H1 (cell line): ENCODE measurements around the gene TPSAB1. TPM values are rescaled to one million over a fixed set of nuclear protein-coding genes. Genes with fewer than 3 reads are reported as not detected.

Experiments
- CHD2 ChIP-seq: IDR thresholded peaks from 2 replicates; pipeline ENCODE4 v1.6.1; 2012; ENCODE audit warnings: low read length, improper control_type of control experiment
- SIRT6 ChIP-seq: IDR thresholded peaks from one replicate; pipeline ENCODE4 v1.7.1; 2012; ENCODE audit warnings: low read length, inconsistent platforms
- polyA plus RNA-seq, 7 experiments: library from polyadenylated mRNA; depleted of rRNA in 3 of 7; stranded (reverse) in 5 of 7; unstranded in 2 of 7; fragments of >200 nt in 5 of 7; fragments of 200-250 nt in 2 of 7; gene quantifications; 1 replicate in 5 of 7; 2 replicates in 1 of 7; 4 replicates in 1 of 7; pipeline versions ENCODE4 v1.2.1 to v1.2.3, GENCODE V29; 2011 to 2013; ENCODE audit warnings: missing spikeins in 2 of 7, mixed read lengths in 2 of 7
- total RNA-seq: library from RNA; stranded (reverse); fragmentation: NEBNext Ultra II Directional; extraction: Animal tissue kit (Norgen Biotek cat#: 25700); gene quantifications from 2 replicates; pipeline ENCODE4 v1.2.1, GENCODE V29; 2021

The TPSAB1 gene
- total and polyA plus RNA-seq, 2 of the 8 experiments (the other 6 are each of a cell fraction or from before 2014, with no cell fraction given): 0.09 TPM; not detected in 1

DNA sequence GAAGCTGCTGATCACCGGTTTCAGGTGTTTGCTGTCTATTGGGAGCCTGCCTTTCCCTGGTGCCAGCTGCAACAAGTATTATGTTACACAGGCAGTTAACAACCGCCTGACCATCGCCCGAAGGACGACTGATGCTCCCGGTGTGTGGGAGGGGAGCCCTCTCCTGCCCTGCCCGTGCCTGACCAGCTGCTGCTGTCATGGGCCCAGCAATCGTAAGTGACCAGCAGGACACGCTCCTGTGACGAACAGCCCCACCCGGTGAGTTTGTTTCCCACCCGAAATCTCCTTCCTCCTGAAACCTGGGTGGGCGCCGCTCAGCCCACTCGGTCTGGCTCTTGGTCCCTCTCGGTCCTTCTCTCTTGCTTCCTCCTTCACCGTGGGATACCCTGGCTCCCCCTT lies 51.1 kb downstream of the TPSAB1 start (continued):
- TF ChIP-seq CHD2 (no peak), SIRT6 (no peak)

Other genes starting within 250 kb of the TPSAB1 start
- gene SSTR5, start 168.0 kb upstream of the TPSAB1 start, total RNA-seq: 0.31 and 0.56 TPM in 2 replicates
- gene SSTR5, start 168.0 kb upstream of the TPSAB1 start, polyA plus RNA-seq (2011; rRNA removed): 0.60 and 0.61 TPM in 2 replicates
- not detected in 2 replicates for gene C1QTNF8, start 144.5 kb upstream of the TPSAB1 start, total RNA-seq
- not detected in 2 replicates for gene C1QTNF8, start 144.5 kb upstream of the TPSAB1 start, polyA plus RNA-seq (2011; rRNA removed)
- 27.2 and 28.7 TPM in 2 replicates for gene CACNA1H, start 87.6 kb upstream of the TPSAB1 start, total RNA-seq
- 14.0 and 27.4 TPM in 2 replicates for gene CACNA1H, start 87.6 kb upstream of the TPSAB1 start, polyA plus RNA-seq (2011; rRNA removed)
- not detected in 2 replicates for gene TPSG1, start 15.4 kb upstream of the TPSAB1 start, total RNA-seq
- not detected in 2 replicates for gene TPSG1, start 15.4 kb upstream of the TPSAB1 start, polyA plus RNA-seq (2011; rRNA removed)
- not detected in 2 replicates for gene TPSB2, start 10.5 kb upstream of the TPSAB1 start, total RNA-seq
- 0.08 TPM in 1 of 2 replicates, not detected in the other for gene TPSB2, start 10.5 kb upstream of the TPSAB1 start, polyA plus RNA-seq (2011; rRNA removed)
- gene TPSD1, start 15.4 kb downstream of the TPSAB1 start, total RNA-seq: not detected in 2 replicates
- 0.26 and 0.61 TPM in 2 replicates for gene TPSD1, start 15.4 kb downstream of the TPSAB1 start, polyA plus RNA-seq (2011; rRNA removed)
- gene UBE2I, start 68.9 kb downstream of the TPSAB1 start, total RNA-seq: 268 and 272 TPM in 2 replicates
- gene UBE2I, start 68.9 kb downstream of the TPSAB1 start, polyA plus RNA-seq (2011; rRNA removed): 148 and 162 TPM in 2 replicates
- 6.8 and 7.9 TPM in 2 replicates for gene BAIAP3, start 92.9 kb downstream of the TPSAB1 start, total RNA-seq
- 2.9 and 6.3 TPM in 2 replicates for gene BAIAP3, start 92.9 kb downstream of the TPSAB1 start, polyA plus RNA-seq (2011; rRNA removed)
- 45.9 and 52.3 TPM in 2 replicates for gene TSR3, start 111.2 kb downstream of the TPSAB1 start, total RNA-seq
- 43.1 and 66.0 TPM in 2 replicates for gene TSR3, start 111.2 kb downstream of the TPSAB1 start, polyA plus RNA-seq (2011; rRNA removed)
- gene GNPTG, start 111.2 kb downstream of the TPSAB1 start, total RNA-seq: 25.2 and 26.2 TPM in 2 replicates
- gene GNPTG, start 111.2 kb downstream of the TPSAB1 start, polyA plus RNA-seq (2011; rRNA removed): 51.2 and 73.3 TPM in 2 replicates
- gene UNKL, start 174.0 kb downstream of the TPSAB1 start, total RNA-seq: 31.8 and 32.1 TPM in 2 replicates
- 25.1 and 32.0 TPM in 2 replicates for gene UNKL, start 174.0 kb downstream of the TPSAB1 start, polyA plus RNA-seq (2011; rRNA removed)
- 13.4 and 14.9 TPM in 2 replicates for gene UQCC4, start 180.0 kb downstream of the TPSAB1 start, total RNA-seq
- gene UQCC4, start 180.0 kb downstream of the TPSAB1 start, polyA plus RNA-seq (2011; rRNA removed): 33.8 and 35.0 TPM in 2 replicates
- gene PERCC1, start 190.4 kb downstream of the TPSAB1 start, total RNA-seq: not detected in 2 replicates
- gene PERCC1, start 190.4 kb downstream of the TPSAB1 start, polyA plus RNA-seq (2011; rRNA removed): not detected in 2 replicates
- gene CCDC154, start 203.9 kb downstream of the TPSAB1 start, total RNA-seq: 0.88 and 1.3 TPM in 2 replicates
- gene CCDC154, start 203.9 kb downstream of the TPSAB1 start, polyA plus RNA-seq (2011; rRNA removed): 0.15 and 0.58 TPM in 2 replicates
- 76.5 and 81.5 TPM in 2 replicates for gene CLCN7, start 234.3 kb downstream of the TPSAB1 start, total RNA-seq
- 38.6 and 79.6 TPM in 2 replicates for gene CLCN7, start 234.3 kb downstream of the TPSAB1 start, polyA plus RNA-seq (2011; rRNA removed)
- gene PTX4, start 248.2 kb downstream of the TPSAB1 start, total RNA-seq: not detected in 2 replicates
- gene PTX4, start 248.2 kb downstream of the TPSAB1 start, polyA plus RNA-seq (2011; rRNA removed): not detected in 2 replicates